Activated naive CD4-positive, alpha-beta T cell treated with anti-CD3 and anti-CD28 coated beads for 36 hours (primary cell): ENCODE measurements around the gene SLC6A6. TPM values are rescaled to one million over a fixed set of nuclear protein-coding genes. Genes with fewer than 3 reads are reported as not detected.

Source experiments
- CTCF ChIA-PET: fragments of 350-600 bp; sonication (Branson Sonifier 250); formaldehyde crosslinking; loops from one replicate; lab custom pipeline; 2021; ENCODE audit warnings: antibody characterized with exemption; lab: Charles Lee
- DNase-seq: peaks from one replicate; pipeline ENCODE4 v3.0.0-alpha.2; 2020
- H3K27ac Mint-ChIP-seq: one replicate; pipeline ENCODE4 v1.8.0; 2021; ENCODE audit warnings: mild to moderate bottlenecking, mixed read lengths
- H3K27me3 Mint-ChIP-seq: one replicate; pipeline ENCODE4 v1.8.0; 2021; ENCODE audit warnings: low read depth, mixed read lengths
- H3K36me3 Mint-ChIP-seq: one replicate; pipeline ENCODE4 v1.8.0; 2021; ENCODE audit warnings: low read depth, mixed read lengths
- H3K4me1 Mint-ChIP-seq: one replicate; pipeline ENCODE4 v1.8.0; 2021; ENCODE audit warnings: low read depth, mixed read lengths
- H3K4me3 Mint-ChIP-seq: one replicate; pipeline ENCODE4 v1.8.0; 2021; ENCODE audit warnings: mild to moderate bottlenecking, moderate library complexity, mixed read lengths
- H3K9me3 Mint-ChIP-seq: one replicate; pipeline ENCODE4 v1.8.0; 2021; ENCODE audit warnings: mixed read lengths
- intact Hi-C: fragments of 100-400 bp; cut with micrococcal nuclease; formaldehyde crosslinking; loops from one replicate; pipeline ENCODE4 v1.15.1; 2023
- total RNA-seq, 2 experiments: library from RNA; stranded (reverse); gene quantifications; one replicate each; pipeline ENCODE4 v1.2.3, GENCODE V29; 2021

SLC6A6 gene
- total RNA-seq, 2 experiments from 2014 or later = 32.2 to 36.9 TPM

GRCh38 chr3:14375192-14375591 lies 27.2 kb upstream of the SLC6A6 start:
- H3K4me3 Mint-ChIP-seq = no peak overlapping the region
- intact Hi-C loops = no loop called here
- H3K36me3 Mint-ChIP-seq = no peaks in the 10 kb centered on the region
- H3K4me1 Mint-ChIP-seq = peaks cover 13% of the 10 kb centered on the region
- DNase-seq = no peak
- no peaks in the 10 kb centered on the region for H3K9me3 Mint-ChIP-seq
- H3K27me3 Mint-ChIP-seq = no peaks in the 10 kb centered on the region
- CTCF ChIA-PET = no interaction called here
- H3K27ac Mint-ChIP-seq = no peak overlapping the region

- no peak for DNase-seq
- Mint-ChIP-seq H3K27me3 (no peaks in the 10 kb centered on the region), H3K9me3 (peaks cover 2% of the 10 kb centered on the region), H3K4me3 (no peak overlapping the region), H3K27ac (no peak overlapping the region), H3K36me3 (no peaks in the 10 kb centered on the region), H3K4me1 (peaks cover 13% of the 10 kb centered on the region)
- intact Hi-C loops = no loop called here
- CTCF ChIA-PET = interaction anchor here (1.0 kb wide), 1 partner anchor 12 kb away, joined by 3 read pairs; no protein-coding TSS in a partner anchor
These were observed 25.9 kb upstream of the SLC6A6 start for GRCh38 chr3:14376348-14377043.

GRCh38 chr3:14377044-14377837 lies 25.2 kb upstream of the SLC6A6 start:
- CTCF ChIA-PET = interaction anchor here (0.6 to 1.4 kb wide), 4 partner anchors 11 to 116 kb away, joined by 3 to 5 read pairs (median 3); no protein-coding TSS in a partner anchor
- intact Hi-C loops = no loop called here
- no peak for DNase-seq
- no peak overlapping the region for H3K27ac Mint-ChIP-seq
- no peak overlapping the region for H3K4me3 Mint-ChIP-seq
- no peaks in the 10 kb centered on the region for H3K27me3 Mint-ChIP-seq
- H3K36me3 Mint-ChIP-seq = no peaks in the 10 kb centered on the region
- H3K4me1 Mint-ChIP-seq = peaks cover 13% of the 10 kb centered on the region
- peaks cover 2% of the 10 kb centered on the region for H3K9me3 Mint-ChIP-seq

- no peak overlapping the region for H3K4me3 Mint-ChIP-seq
- H3K9me3 Mint-ChIP-seq = peaks cover 2% of the 10 kb centered on the region
- peak overlapping the region; percentile 68 for H3K27ac Mint-ChIP-seq
- H3K4me1 Mint-ChIP-seq = peaks cover 13% of the 10 kb centered on the region
- CTCF ChIA-PET = interaction anchor here (0.6 to 1.4 kb wide), 4 partner anchors 10 to 117 kb away, joined by 3 to 5 read pairs (median 4); no protein-coding TSS in a partner anchor
- intact Hi-C loops = no loop called here
- no peaks in the 10 kb centered on the region for H3K36me3 Mint-ChIP-seq
- DNase-seq = peak; percentile 69
- H3K27me3 Mint-ChIP-seq = no peaks in the 10 kb centered on the region
These were observed 24.6 kb upstream of the SLC6A6 start for GRCh38 chr3:14377838-14378169.

GRCh38 chr3:14378415-14378814 lies 24.0 kb upstream of the SLC6A6 start:
- intact Hi-C loops = no loop called here
- H3K9me3 Mint-ChIP-seq = peaks cover 2% of the 10 kb centered on the region
- peaks cover 13% of the 10 kb centered on the region for H3K4me1 Mint-ChIP-seq
- no peaks in the 10 kb centered on the region for H3K36me3 Mint-ChIP-seq
- no peaks in the 10 kb centered on the region for H3K27me3 Mint-ChIP-seq
- H3K4me3 Mint-ChIP-seq = no peak overlapping the region
- CTCF ChIA-PET = interaction anchor here (1.1 to 1.4 kb wide), 3 partner anchors 22 to 118 kb away, joined by 3 to 5 read pairs (median 4); partner anchors contain the start of gene SLC6A6
- DNase-seq = peak; percentile 15
- no peak overlapping the region for H3K27ac Mint-ChIP-seq

GRCh38 chr3:14379843-14380242 lies 22.6 kb upstream of the SLC6A6 start:
- intact Hi-C loops = loop anchor here (10.0 kb wide), 1 partner anchor 115 kb away; no protein-coding TSS in a partner anchor
- Mint-ChIP-seq H3K9me3 (peaks cover 2% of the 10 kb centered on the region), H3K4me1 (peaks cover 13% of the 10 kb centered on the region), H3K4me3 (no peak overlapping the region), H3K27me3 (no peaks in the 10 kb centered on the region), H3K36me3 (no peaks in the 10 kb centered on the region), H3K27ac (no peak overlapping the region)
- no peak for DNase-seq
- CTCF ChIA-PET = no interaction called here

GRCh38 chr3:14386254-14386653 lies 16.2 kb upstream of the SLC6A6 start:
- H3K27me3 Mint-ChIP-seq = no peaks in the 10 kb centered on the region
- CTCF ChIA-PET = no interaction called here
- intact Hi-C loops = loop anchor here (10.0 kb wide), 1 partner anchor 121 kb away; no protein-coding TSS in a partner anchor

GRCh38 chr3:14388201-14388600 lies 14.2 kb upstream of the SLC6A6 start:
- H3K9me3 Mint-ChIP-seq = no peaks in the 10 kb centered on the region
- H3K4me1 Mint-ChIP-seq = no peaks in the 10 kb centered on the region
- H3K36me3 Mint-ChIP-seq = no peaks in the 10 kb centered on the region
- intact Hi-C loops = loop anchor here (10.0 kb wide), 1 partner anchor 123 kb away; no protein-coding TSS in a partner anchor
- H3K27me3 Mint-ChIP-seq = no peaks in the 10 kb centered on the region
- H3K27ac Mint-ChIP-seq = no peak overlapping the region
- DNase-seq = no peak
- CTCF ChIA-PET = interaction anchor here (0.6 to 0.8 kb wide), 2 partner anchors 11 to 185 kb away, joined by 3 to 5 read pairs; no protein-coding TSS in a partner anchor
- H3K4me3 Mint-ChIP-seq = no peak overlapping the region

More at GRCh38 chr3:14386254-14386653, 16.2 kb upstream of the SLC6A6 start:
- Mint-ChIP-seq H3K4me3 (no peak overlapping the region), H3K27ac (no peak overlapping the region), H3K4me1 (no peaks in the 10 kb centered on the region), H3K9me3 (peaks cover under 1% of the 10 kb centered on the region), H3K36me3 (no peaks in the 10 kb centered on the region)
- DNase-seq = no peak

GRCh38 chr3:14389166-14389606 lies 13.2 kb upstream of the SLC6A6 start:
- intact Hi-C loops = loop anchor here (10.0 kb wide), 1 partner anchor 124 kb away; no protein-coding TSS in a partner anchor
- no peak overlapping the region for H3K4me3 Mint-ChIP-seq
- CTCF ChIA-PET = no interaction called here
- H3K36me3 Mint-ChIP-seq = no peaks in the 10 kb centered on the region
- H3K27ac Mint-ChIP-seq = no peak overlapping the region
- H3K4me1 Mint-ChIP-seq = no peaks in the 10 kb centered on the region
- H3K9me3 Mint-ChIP-seq = no peaks in the 10 kb centered on the region
- DNase-seq = no peak
- no peaks in the 10 kb centered on the region for H3K27me3 Mint-ChIP-seq

- Mint-ChIP-seq H3K27ac (no peak overlapping the region), H3K36me3 (no peaks in the 10 kb centered on the region), H3K27me3 (no peaks in the 10 kb centered on the region), H3K4me3 (no peak overlapping the region), H3K9me3 (no peaks in the 10 kb centered on the region), H3K4me1 (no peaks in the 10 kb centered on the region)
- intact Hi-C loops = loop anchor here (10.0 kb wide), 1 partner anchor 125 kb away; no protein-coding TSS in a partner anchor
- DNase-seq = no peak
- CTCF ChIA-PET = no interaction called here
These were observed 12.7 kb upstream of the SLC6A6 start for GRCh38 chr3:14389716-14390115.

- Mint-ChIP-seq H3K4me3 (no peak overlapping the region), H3K36me3 (no peaks in the 10 kb centered on the region), H3K27ac (no peak overlapping the region), H3K27me3 (no peaks in the 10 kb centered on the region), H3K4me1 (no peaks in the 10 kb centered on the region), H3K9me3 (no peaks in the 10 kb centered on the region)
- CTCF ChIA-PET = no interaction called here
- no peak for DNase-seq
- intact Hi-C loops = no loop called here
These were observed 11.4 kb upstream of the SLC6A6 start for GRCh38 chr3:14391033-14391432.

GRCh38 chr3:14392231-14392630 lies 10.2 kb upstream of the SLC6A6 start:
- Mint-ChIP-seq H3K9me3 (no peaks in the 10 kb centered on the region), H3K4me3 (no peak overlapping the region), H3K4me1 (peaks cover 5% of the 10 kb centered on the region), H3K27me3 (no peaks in the 10 kb centered on the region), H3K36me3 (no peaks in the 10 kb centered on the region), H3K27ac (no peak overlapping the region)
- CTCF ChIA-PET = no interaction called here
- intact Hi-C loops = no loop called here
- no peak for DNase-seq
